Measurements from ENCODE around the gene CBARP.

Gene CBARP

GRCh38 chr19:1238369-1239303 is 831 bp upstream of the CBARP start:
- no peak for DNase-seq

GRCh38 chr19:1237027-1237659 is 662 bp downstream of the CBARP start:
- DNase-seq: no peak

GRCh38 chr19:1236576-1236975 is 1.2 kb downstream of the CBARP start:
- no peak for DNase-seq

- DNase-seq: no peak
Measured at GRCh38 chr19:1235625-1236538, 1.9 kb downstream of the CBARP start.

GRCh38 chr19:1234955-1235380 is 2.8 kb downstream of the CBARP start:
- no peak for DNase-seq

GRCh38 chr19:1234051-1234954 is 3.5 kb downstream of the CBARP start:
- no peak for DNase-seq

- DNase-seq: no peak
Measured at GRCh38 chr19:1233115-1233667, 4.6 kb downstream of the CBARP start.

- no peak for DNase-seq
Measured at GRCh38 chr19:1232652-1233072, 5.1 kb downstream of the CBARP start.

- no peak for DNase-seq
Measured at GRCh38 chr19:1231729-1232637, 5.8 kb downstream of the CBARP start.

- no peak for DNase-seq
Measured at GRCh38 chr19:1230783-1231489, 6.9 kb downstream of the CBARP start.

- no peak for DNase-seq
Measured at GRCh38 chr19:1229924-1230782, 7.7 kb downstream of the CBARP start.

GRCh38 chr19:1229056-1229923 is 8.5 kb downstream of the CBARP start:
- no peak for DNase-seq

GRCh38 chr19:1228161-1228957 is 9.4 kb downstream of the CBARP start:
- DNase-seq: no peak

- no peak for DNase-seq
Measured at GRCh38 chr19:1227304-1228054, 10.3 kb downstream of the CBARP start.

- no peak for DNase-seq
Measured at GRCh38 chr19:1226522-1227303, 11.1 kb downstream of the CBARP start.

- no peak for DNase-seq
Measured at GRCh38 chr19:1226227-1226518, 11.6 kb downstream of the CBARP start.
